ENCODE results near the gene BSDC1. TPM values are rescaled to one million over a fixed set of nuclear protein-coding genes. Genes with fewer than 3 reads are reported as not detected.

The BSDC1 gene
- total and polyA plus RNA-seq, 10 of the 15 experiments (the other 5 are each of a cell fraction or from before 2014, with no cell fraction given): 3.0 to 39.7 (median 22.8) TPM

DNA sequence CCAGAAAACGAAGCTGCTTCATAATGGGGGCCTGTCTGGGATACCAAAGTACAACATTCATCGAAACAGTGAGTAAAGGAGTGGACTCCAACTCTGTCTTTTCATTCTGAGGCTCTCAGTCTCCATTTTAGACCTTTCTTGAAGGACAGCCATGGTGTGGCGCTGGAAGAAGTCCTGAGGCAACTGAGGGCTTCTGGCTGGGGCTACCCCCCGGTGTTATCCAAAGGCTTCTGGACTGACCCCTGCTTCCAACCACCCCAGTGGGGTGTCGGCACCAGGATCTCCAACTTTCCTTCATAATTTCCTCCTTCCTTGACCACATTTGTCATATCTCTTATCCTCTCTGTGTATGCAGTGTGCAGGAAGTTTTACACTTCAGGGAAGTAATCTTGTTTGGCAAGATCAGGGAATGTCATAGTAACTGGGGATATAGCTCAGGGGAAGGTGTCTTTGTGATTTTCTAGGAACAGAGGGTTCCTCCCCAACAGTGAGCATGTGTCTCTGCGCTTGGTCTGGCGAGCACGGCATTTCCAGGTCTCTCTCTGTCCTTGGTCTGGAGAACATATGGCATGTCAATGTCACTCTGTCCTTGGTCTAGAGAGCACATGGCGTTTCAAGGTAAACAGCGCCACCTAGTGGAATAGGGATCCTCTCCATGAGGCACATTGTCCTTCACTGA lies 19.4 kb upstream of the BSDC1 start (continued):
- TF ChIP-seq, protein P1, sequence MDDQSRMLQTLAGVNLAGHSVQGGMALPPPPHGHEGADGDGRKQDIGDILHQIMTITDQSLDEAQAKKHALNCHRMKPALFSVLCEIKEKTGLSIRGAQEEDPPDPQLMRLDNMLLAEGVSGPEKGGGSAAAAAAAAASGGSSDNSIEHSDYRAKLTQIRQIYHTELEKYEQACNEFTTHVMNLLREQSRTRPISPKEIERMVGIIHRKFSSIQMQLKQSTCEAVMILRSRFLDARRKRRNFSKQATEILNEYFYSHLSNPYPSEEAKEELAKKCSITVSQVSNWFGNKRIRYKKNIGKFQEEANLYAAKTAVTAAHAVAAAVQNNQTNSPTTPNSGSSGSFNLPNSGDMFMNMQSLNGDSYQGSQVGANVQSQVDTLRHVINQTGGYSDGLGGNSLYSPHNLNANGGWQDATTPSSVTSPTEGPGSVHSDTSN (IDR thresholded peaks at IDR 0.05; ENCODE audit: insufficient replicate concordance, low read depth, low read length): peak; percentile 50
- TF ChIP-seq ZNF207 (IDR thresholded peaks at IDR 0.05; ENCODE audit: borderline replicate concordance): no peak
- TF ChIP-seq CHD4 (IDR thresholded peaks at IDR 0.05): no peak
- no peak for TF ChIP-seq MYC (IDR thresholded peaks at IDR 0.05; ENCODE audit: insufficient read depth, insufficient read length, insufficient replicate concordance, low read length, severe bottlenecking)
- TF ChIP-seq, protein P2, sequence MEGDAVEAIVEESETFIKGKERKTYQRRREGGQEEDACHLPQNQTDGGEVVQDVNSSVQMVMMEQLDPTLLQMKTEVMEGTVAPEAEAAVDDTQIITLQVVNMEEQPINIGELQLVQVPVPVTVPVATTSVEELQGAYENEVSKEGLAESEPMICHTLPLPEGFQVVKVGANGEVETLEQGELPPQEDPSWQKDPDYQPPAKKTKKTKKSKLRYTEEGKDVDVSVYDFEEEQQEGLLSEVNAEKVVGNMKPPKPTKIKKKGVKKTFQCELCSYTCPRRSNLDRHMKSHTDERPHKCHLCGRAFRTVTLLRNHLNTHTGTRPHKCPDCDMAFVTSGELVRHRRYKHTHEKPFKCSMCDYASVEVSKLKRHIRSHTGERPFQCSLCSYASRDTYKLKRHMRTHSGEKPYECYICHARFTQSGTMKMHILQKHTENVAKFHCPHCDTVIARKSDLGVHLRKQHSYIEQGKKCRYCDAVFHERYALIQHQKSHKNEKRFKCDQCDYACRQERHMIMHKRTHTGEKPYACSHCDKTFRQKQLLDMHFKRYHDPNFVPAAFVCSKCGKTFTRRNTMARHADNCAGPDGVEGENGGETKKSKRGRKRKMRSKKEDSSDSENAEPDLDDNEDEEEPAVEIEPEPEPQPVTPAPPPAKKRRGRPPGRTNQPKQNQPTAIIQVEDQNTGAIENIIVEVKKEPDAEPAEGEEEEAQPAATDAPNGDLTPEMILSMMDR (IDR thresholded peaks at IDR 0.05 in 2 of 3, conservative IDR thresholded peaks at IDR 0.05 in 1 of 3; ENCODE audit: control insufficient read depth in 2 of 3, extremely low read depth in 1 of 3, insufficient read depth in 1 of 3, low read depth in 3 of 3, low read length in 3 of 3): peak; percentile 76 to 82 (median 78)
- TF ChIP-seq, protein P3, sequence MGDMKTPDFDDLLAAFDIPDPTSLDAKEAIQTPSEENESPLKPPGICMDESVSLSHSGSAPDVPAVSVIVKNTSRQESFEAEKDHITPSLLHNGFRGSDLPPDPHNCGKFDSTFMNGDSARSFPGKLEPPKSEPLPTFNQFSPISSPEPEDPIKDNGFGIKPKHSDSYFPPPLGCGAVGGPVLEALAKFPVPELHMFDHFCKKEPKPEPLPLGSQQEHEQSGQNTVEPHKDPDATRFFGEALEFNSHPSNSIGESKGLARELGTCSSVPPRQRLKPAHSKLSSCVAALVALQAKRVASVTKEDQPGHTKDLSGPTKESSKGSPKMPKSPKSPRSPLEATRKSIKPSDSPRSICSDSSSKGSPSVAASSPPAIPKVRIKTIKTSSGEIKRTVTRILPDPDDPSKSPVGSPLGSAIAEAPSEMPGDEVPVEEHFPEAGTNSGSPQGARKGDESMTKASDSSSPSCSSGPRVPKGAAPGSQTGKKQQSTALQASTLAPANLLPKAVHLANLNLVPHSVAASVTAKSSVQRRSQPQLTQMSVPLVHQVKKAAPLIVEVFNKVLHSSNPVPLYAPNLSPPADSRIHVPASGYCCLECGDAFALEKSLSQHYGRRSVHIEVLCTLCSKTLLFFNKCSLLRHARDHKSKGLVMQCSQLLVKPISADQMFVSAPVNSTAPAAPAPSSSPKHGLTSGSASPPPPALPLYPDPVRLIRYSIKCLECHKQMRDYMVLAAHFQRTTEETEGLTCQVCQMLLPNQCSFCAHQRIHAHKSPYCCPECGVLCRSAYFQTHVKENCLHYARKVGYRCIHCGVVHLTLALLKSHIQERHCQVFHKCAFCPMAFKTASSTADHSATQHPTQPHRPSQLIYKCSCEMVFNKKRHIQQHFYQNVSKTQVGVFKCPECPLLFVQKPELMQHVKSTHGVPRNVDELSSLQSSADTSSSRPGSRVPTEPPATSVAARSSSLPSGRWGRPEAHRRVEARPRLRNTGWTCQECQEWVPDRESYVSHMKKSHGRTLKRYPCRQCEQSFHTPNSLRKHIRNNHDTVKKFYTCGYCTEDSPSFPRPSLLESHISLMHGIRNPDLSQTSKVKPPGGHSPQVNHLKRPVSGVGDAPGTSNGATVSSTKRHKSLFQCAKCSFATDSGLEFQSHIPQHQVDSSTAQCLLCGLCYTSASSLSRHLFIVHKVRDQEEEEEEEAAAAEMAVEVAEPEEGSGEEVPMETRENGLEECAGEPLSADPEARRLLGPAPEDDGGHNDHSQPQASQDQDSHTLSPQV (IDR thresholded peaks at IDR 0.05): no peak
- no peak for TF ChIP-seq IKZF2 (IDR thresholded peaks at IDR 0.05)
- TF ChIP-seq NFYB (IDR thresholded peaks at IDR 0.05; ENCODE audit: insufficient read depth, low read depth, low read length): no peak
- TF ChIP-seq SUZ12 (IDR thresholded peaks at IDR 0.05; ENCODE audit: unreplicated experiment): no peak
- TF ChIP-seq MXI1 (IDR thresholded peaks at IDR 0.05; ENCODE audit: low read depth, low read length): peak; percentile 28; the same call in 1 of the 2 replicates
- no peak for TF ChIP-seq MYB (IDR thresholded peaks at IDR 0.05; ENCODE audit: borderline replicate concordance, low read depth, low read length)
- TF ChIP-seq ZNF384 (IDR thresholded peaks at IDR 0.05; ENCODE audit: borderline replicate concordance, low read depth, low read length): no peak
- no peak for TF ChIP-seq BRCA1 (IDR thresholded peaks at IDR 0.05; ENCODE audit: low read depth, low read length)
- TF ChIP-seq FOXK2 (IDR thresholded peaks at IDR 0.05): no peak
- TF ChIP-seq STAT3 (IDR thresholded peaks at IDR 0.05; ENCODE audit: low read depth, low read length): no peak
- TF ChIP-seq YY1 (IDR thresholded peaks at IDR 0.05; ENCODE audit: low read depth, low read length): peak; percentile 72; the same call in 1 of the 2 replicates
- TF ChIP-seq, protein P4, sequence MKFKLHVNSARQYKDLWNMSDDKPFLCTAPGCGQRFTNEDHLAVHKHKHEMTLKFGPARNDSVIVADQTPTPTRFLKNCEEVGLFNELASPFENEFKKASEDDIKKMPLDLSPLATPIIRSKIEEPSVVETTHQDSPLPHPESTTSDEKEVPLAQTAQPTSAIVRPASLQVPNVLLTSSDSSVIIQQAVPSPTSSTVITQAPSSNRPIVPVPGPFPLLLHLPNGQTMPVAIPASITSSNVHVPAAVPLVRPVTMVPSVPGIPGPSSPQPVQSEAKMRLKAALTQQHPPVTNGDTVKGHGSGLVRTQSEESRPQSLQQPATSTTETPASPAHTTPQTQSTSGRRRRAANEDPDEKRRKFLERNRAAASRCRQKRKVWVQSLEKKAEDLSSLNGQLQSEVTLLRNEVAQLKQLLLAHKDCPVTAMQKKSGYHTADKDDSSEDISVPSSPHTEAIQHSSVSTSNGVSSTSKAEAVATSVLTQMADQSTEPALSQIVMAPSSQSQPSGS (IDR thresholded peaks at IDR 0.05; ENCODE audit: low read length): no peak
- TF ChIP-seq NFYA (IDR thresholded peaks at IDR 0.05; ENCODE audit: borderline replicate concordance, low read depth, low read length): no peak
- TF ChIP-seq IRF4 (IDR thresholded peaks at IDR 0.05; ENCODE audit: low read depth, low read length): 0 out of 2 replicates have a peak, but pooled peaks have one; percentile 36
- TF ChIP-seq RAD51 (IDR thresholded peaks at IDR 0.05): no peak

Data from GM12878 (cell line).